Measurements from ENCODE around the gene PHF13. TPM values are rescaled to one million over a fixed set of nuclear protein-coding genes. Genes with fewer than 3 reads are reported as not detected.

PHF13 gene
- polyA plus RNA-seq, 2 of the 4 experiments (the other 2 are of a cell fraction): 4.3 to 10.4 TPM

- DNase-seq (ENCODE audit: low read depth in 1 of 2, low spot score in 1 of 2) (no peak), FAIRE-seq (no peak), ATAC-seq (no peak)
- Histone ChIP-seq H3K9me3 (no peaks in the 10 kb centered on the region), H3K4me1 (peaks cover 19% of the 10 kb centered on the region), H3K4me2 (no peak overlapping the region), H3K27ac (no peak overlapping the region), H3K4me3 (no peak overlapping the region)
- CTCF ChIA-PET: no interaction called here
- POLR2A ChIA-PET: no interaction called here
- no peak for TF ChIP-seq ZNF302 (CRISPR knock-in tag; IDR thresholded peaks at IDR 0.05)
- WGBS (ENCODE audit: missing lambda C conversion rate): 80% methylated on average over 2 of the region's 7 CpGs
These were observed 27.7 kb upstream of the PHF13 start for GRCh38 chr1:6585841-6586240.

- Histone ChIP-seq H3K4me3 (no peak overlapping the region), H3K27ac (no peak overlapping the region), H3K4me2 (no peak overlapping the region), H3K9me3 (no peaks in the 10 kb centered on the region), H3K4me1 (peaks cover 13% of the 10 kb centered on the region)
- no peak for TF ChIP-seq POLR2A (IDR thresholded peaks at IDR 0.05; ENCODE audit: low read length)
- TF ChIP-seq HOXA7 (CRISPR knock-in tag; IDR thresholded peaks at IDR 0.05): no peak
- ChIA-PET CTCF (no interaction called here), POLR2A (no interaction called here)
- no peak for DNase-seq (ENCODE audit: low read depth in 1 of 2, low spot score in 1 of 2)
- FAIRE-seq: no peak
- WGBS (ENCODE audit: missing lambda C conversion rate): 100% methylated on average over 3 of the region's 11 CpGs
- no peak; a peak in 1 of 6 replicates for ATAC-seq
These were observed 27.1 kb upstream of the PHF13 start for GRCh38 chr1:6586404-6586816.

DNA sequence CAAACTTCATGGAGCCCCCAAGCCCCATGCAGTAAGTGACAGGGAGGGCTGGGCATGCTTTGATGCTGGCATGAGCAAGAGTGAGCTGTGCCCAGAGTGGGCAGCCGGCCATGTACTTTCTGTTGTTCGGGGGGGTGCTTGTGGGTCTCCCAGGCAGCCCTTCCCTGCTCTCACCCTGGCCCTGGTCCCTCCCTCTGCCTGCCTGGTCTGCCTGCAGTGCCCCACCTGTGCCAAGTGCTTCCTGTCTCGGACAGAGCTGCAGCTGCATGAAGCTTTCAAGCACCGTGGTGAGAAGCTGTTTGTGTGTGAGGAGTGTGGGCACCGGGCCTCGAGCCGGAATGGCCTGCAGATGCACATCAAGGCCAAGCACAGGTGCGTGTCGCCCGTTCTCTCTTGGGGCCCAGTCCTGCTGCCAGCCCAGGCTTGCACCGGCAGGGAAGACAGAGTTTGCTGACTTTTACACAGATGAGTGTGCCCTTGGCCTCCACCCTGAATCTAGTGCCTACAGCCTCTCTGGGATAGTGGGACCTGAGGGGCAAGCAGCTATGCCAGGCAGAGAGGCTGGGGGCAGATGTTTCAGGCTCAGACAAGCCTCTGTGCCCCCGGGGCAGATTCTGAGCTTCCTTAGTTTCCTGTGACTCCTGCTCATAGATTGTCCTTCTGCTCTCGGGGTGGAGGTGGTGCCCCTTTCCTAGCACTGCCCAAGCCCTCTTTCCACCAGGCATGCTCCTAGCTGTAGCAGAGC lies 26.1 kb upstream of the PHF13 start:
- no peaks in the 10 kb centered on the region for H3K9me3 ChIP-seq
- H3K4me3 ChIP-seq: no peak overlapping the region
- DNase-seq (ENCODE audit: low read depth in 1 of 2, low spot score in 1 of 2) (no peak), ATAC-seq (no peak), FAIRE-seq (no peak)
- POLR2A ChIA-PET: no interaction called here
- TF ChIP-seq GATA3 (IDR thresholded peaks at IDR 0.05; ENCODE audit: borderline replicate concordance) (no peak), MAZ (IDR thresholded peaks at IDR 0.05; ENCODE audit: borderline replicate concordance, low read depth, low read length) (no peak), CTCF (IDR thresholded peaks at IDR 0.05) (no peak), TP53 (CRISPR knock-in tag; IDR thresholded peaks at IDR 0.05) (no peak), CBX8 (IDR thresholded peaks at IDR 0.05) (no peak), KDM5A (IDR thresholded peaks at IDR 0.05) (no peak), MAFK (IDR thresholded peaks at IDR 0.05; ENCODE audit: partially characterized antibody) (no peak), EHF (CRISPR knock-in tag; IDR thresholded peaks at IDR 0.05) (no peak), NPAS2 (CRISPR knock-in tag; IDR thresholded peaks at IDR 0.05; ENCODE audit: borderline replicate concordance) (no peak), ZC3H11A (IDR thresholded peaks at IDR 0.05) (no peak), FOSB (CRISPR knock-in tag; IDR thresholded peaks at IDR 0.05) (no peak), PBX3 (IDR thresholded peaks at IDR 0.05) (no peak), JUNB (IDR thresholded peaks at IDR 0.05) (no peak)
- no peak overlapping the region for H3K4me2 ChIP-seq
- H3K4me1 ChIP-seq: peaks cover 3% of the 10 kb centered on the region; the same call in 2 of the 3 replicates
- WGBS (ENCODE audit: missing lambda C conversion rate): 91% methylated on average over 8 of the region's 13 CpGs
- CTCF ChIA-PET: no interaction called here
- no peak overlapping the region for H3K27ac ChIP-seq

DNA sequence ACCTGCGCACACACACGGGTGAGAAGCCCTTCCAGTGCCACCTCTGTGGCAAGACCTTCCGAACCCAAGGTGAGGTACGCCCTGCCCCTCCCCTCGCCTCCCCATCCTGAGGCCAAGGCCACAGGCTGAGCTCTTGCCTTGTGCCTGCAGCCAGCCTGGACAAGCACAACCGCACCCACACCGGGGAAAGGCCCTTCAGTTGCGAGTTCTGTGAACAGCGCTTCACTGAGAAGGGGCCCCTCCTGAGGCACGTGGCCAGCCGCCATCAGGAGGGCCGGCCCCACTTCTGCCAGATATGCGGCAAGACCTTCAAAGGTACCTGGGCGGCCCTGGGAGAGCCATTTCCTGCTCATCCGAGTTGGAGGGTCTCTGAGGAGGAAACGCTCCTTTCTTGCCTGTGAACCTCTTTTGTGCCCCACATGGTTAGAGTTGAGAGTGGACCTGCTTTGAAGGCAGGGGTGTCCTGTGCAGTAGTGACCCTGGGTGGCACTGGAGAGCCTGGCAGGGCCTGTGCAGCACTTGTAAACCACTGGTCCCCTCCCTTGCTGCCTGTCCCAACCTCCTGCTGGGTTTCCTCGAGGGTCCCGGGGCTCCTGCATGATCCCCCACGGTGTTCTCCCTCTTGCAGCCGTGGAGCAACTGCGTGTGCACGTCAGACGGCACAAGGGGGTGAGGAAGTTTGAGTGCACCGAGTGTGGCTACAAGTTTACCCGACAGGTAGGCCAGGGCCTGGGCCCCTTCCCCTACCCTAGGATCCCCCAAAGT lies 25.2 kb upstream of the PHF13 start:
- Histone ChIP-seq H3K4me2 (no peak overlapping the region), H3K4me1 (no peaks in the 10 kb centered on the region), H3K27ac (no peak overlapping the region), H3K4me3 (no peak overlapping the region), H3K9me3 (no peaks in the 10 kb centered on the region)
- ChIA-PET POLR2A (interaction anchor here (1.6 kb wide), 1 partner anchor 8 kb away, joined by 5 read pairs; the partner anchor contains the start of gene ZBTB48), CTCF (interaction anchor here (0.6 to 2.8 kb wide), 3 partner anchors 12 to 108 kb away, joined by 3 to 8 read pairs (median 4); partner anchors contain the start of genes NOL9 and TAS1R1)
- DNase-seq (ENCODE audit: low read depth in 1 of 2, low spot score in 1 of 2): no peak
- 82% methylated on average over 18 of the region's 25 CpGs for WGBS (ENCODE audit: missing lambda C conversion rate)
- no peak for FAIRE-seq
- no peak for TF ChIP-seq CBX2 (IDR thresholded peaks at IDR 0.05; ENCODE audit: borderline replicate concordance, low read depth)
- no peak for TF ChIP-seq ESRRA (IDR thresholded peaks at IDR 0.05; ENCODE audit: borderline replicate concordance, low read length)
- no peak for TF ChIP-seq JUNB (IDR thresholded peaks at IDR 0.05)
- TF ChIP-seq TP53 (CRISPR knock-in tag; IDR thresholded peaks at IDR 0.05): no peak
- TF ChIP-seq BCL3 (IDR thresholded peaks at IDR 0.05): no peak
- TF ChIP-seq MAZ (IDR thresholded peaks at IDR 0.05; ENCODE audit: borderline replicate concordance, low read depth, low read length): no peak
- TF ChIP-seq RNF2 (IDR thresholded peaks at IDR 0.05; ENCODE audit: borderline replicate concordance, low read depth): no peak
- TF ChIP-seq MAX (IDR thresholded peaks at IDR 0.05): no peak
- 0 out of 6 replicates have a peak, but pooled peaks of 1 of the 2 experiments have one; percentile 8 for ATAC-seq

Measured in A549 (cell line).